ENCODE results near the gene CSGALNACT2.
"Not testable (repeated sequence)": the region's sequence is repeated elsewhere in the genome, so short reads cannot be mapped to it uniquely, and the experiment has no call there.

The CSGALNACT2 gene

GRCh38 chr10:43153901-43154300 lies 15.7 kb downstream of the CSGALNACT2 start:
- no peak for DNase-seq

- DNase-seq = no peak
These were observed 17.0 kb downstream of the CSGALNACT2 start for GRCh38 chr10:43155221-43155620.

GRCh38 chr10:43155741-43156140 lies 17.5 kb downstream of the CSGALNACT2 start:
- DNase-seq = no peak

- DNase-seq = no peak
These were observed 18.5 kb downstream of the CSGALNACT2 start for GRCh38 chr10:43156590-43157341.

- DNase-seq = no peak
These were observed 20.4 kb downstream of the CSGALNACT2 start for GRCh38 chr10:43158636-43159035.

GRCh38 chr10:43160046-43160920 lies 22.0 kb downstream of the CSGALNACT2 start:
- no peak for DNase-seq

- DNase-seq = no peak
These were observed 22.6 kb downstream of the CSGALNACT2 start for GRCh38 chr10:43160921-43161255.

- no peak for DNase-seq
These were observed 24.4 kb downstream of the CSGALNACT2 start for GRCh38 chr10:43162604-43163003.

- no peak for DNase-seq
These were observed 28.1 kb downstream of the CSGALNACT2 start for GRCh38 chr10:43166207-43166879.

GRCh38 chr10:43166880-43167497 lies 28.7 kb downstream of the CSGALNACT2 start:
- DNase-seq = no peak

- DNase-seq = no peak
These were observed 29.2 kb downstream of the CSGALNACT2 start for GRCh38 chr10:43167498-43167889.

GRCh38 chr10:43170491-43170890 lies 32.2 kb downstream of the CSGALNACT2 start:
- DNase-seq = no peak

- DNase-seq = no peak
These were observed 34.4 kb downstream of the CSGALNACT2 start for GRCh38 chr10:43172645-43173044.

GRCh38 chr10:43173120-43173519 lies 34.9 kb downstream of the CSGALNACT2 start:
- no peak for DNase-seq

GRCh38 chr10:43174969-43175368 lies 36.7 kb downstream of the CSGALNACT2 start:
- DNase-seq = no peak

GRCh38 chr10:43176271-43176670 lies 38.0 kb downstream of the CSGALNACT2 start:
- no peak for DNase-seq

- DNase-seq = no peak
These were observed 39.4 kb downstream of the CSGALNACT2 start for GRCh38 chr10:43177595-43177994.

GRCh38 chr10:43181146-43181545 lies 42.9 kb downstream of the CSGALNACT2 start:
- no peak for DNase-seq

GRCh38 chr10:43183764-43184163 lies 45.5 kb downstream of the CSGALNACT2 start:
- DNase-seq = not testable (repeated sequence)

- DNase-seq = no peak
These were observed 47.9 kb downstream of the CSGALNACT2 start for GRCh38 chr10:43186150-43186549.

- no peak for DNase-seq
These were observed 49.0 kb downstream of the CSGALNACT2 start for GRCh38 chr10:43187213-43187612.

GRCh38 chr10:43188702-43189101 lies 50.5 kb downstream of the CSGALNACT2 start:
- DNase-seq = no peak

- DNase-seq = no peak
These were observed 52.0 kb downstream of the CSGALNACT2 start for GRCh38 chr10:43190289-43190688.

Measured in NCI-H524 treated with DMSO at 0.1 percent for 48 hours (cell line).